KOPT-K1 (cell line): ENCODE results near the gene GALNT17.
"Not testable (repeated sequence)": the region's sequence is repeated elsewhere in the genome, so short reads cannot be mapped to it uniquely, and the experiment has no call there.

ENCODE experiments used
- H3K27ac ChIP-seq: fragments of 200-600 bp; sonication (generic); 2 replicates; pipeline ENCODE4 v1.5.1; 2016; ENCODE audit warnings: antibody characterized with exemption, mild to moderate bottlenecking, low read depth, low read length; ENCODE audit not compliant: poor library complexity, severe bottlenecking
- H3K36me3 ChIP-seq: fragments of 200-600 bp; sonication (generic); 2 replicates; pipeline ENCODE4 v1.5.1; 2017; ENCODE audit warnings: antibody characterized with exemption, mild to moderate bottlenecking, low read length, moderate library complexity; ENCODE audit not compliant: insufficient read depth
- H3K9me3 ChIP-seq: fragments of 200-600 bp; sonication (generic); 2 replicates; pipeline ENCODE4 v1.5.1; 2017; ENCODE audit warnings: antibody characterized with exemption, low read length, mild to moderate bottlenecking; ENCODE audit not compliant: insufficient read depth, poor library complexity, severe bottlenecking

GALNT17 gene

GRCh38 chr7:71591876-71592275, 459.9 kb downstream of the GALNT17 start:
- peaks cover 5% of the 10 kb centered on the region for H3K9me3 ChIP-seq
- H3K36me3 ChIP-seq: no peaks in the 10 kb centered on the region
- H3K27ac ChIP-seq: no peak overlapping the region

GRCh38 chr7:71592388-71592787, 460.4 kb downstream of the GALNT17 start:
- not testable (repeated sequence) for H3K27ac ChIP-seq, H3K9me3 ChIP-seq, H3K36me3 ChIP-seq

- H3K36me3 ChIP-seq: no peaks in the 10 kb centered on the region
- H3K9me3 ChIP-seq: no peaks in the 10 kb centered on the region
- H3K27ac ChIP-seq: no peak overlapping the region
Measured at GRCh38 chr7:71594736-71595135, 462.8 kb downstream of the GALNT17 start.

GRCh38 chr7:71595176-71595575, 463.2 kb downstream of the GALNT17 start:
- H3K36me3 ChIP-seq: no peaks in the 10 kb centered on the region
- H3K27ac ChIP-seq: no peak overlapping the region
- H3K9me3 ChIP-seq: no peaks in the 10 kb centered on the region

- H3K27ac ChIP-seq: no peak overlapping the region
- H3K9me3 ChIP-seq: no peaks in the 10 kb centered on the region
- H3K36me3 ChIP-seq: no peaks in the 10 kb centered on the region
Measured at GRCh38 chr7:71598553-71598952, 466.6 kb downstream of the GALNT17 start.

GRCh38 chr7:71601851-71602250, 469.9 kb downstream of the GALNT17 start:
- Histone ChIP-seq H3K27ac (no peak overlapping the region), H3K36me3 (no peaks in the 10 kb centered on the region), H3K9me3 (no peaks in the 10 kb centered on the region)

GRCh38 chr7:71604818-71605414, 473.0 kb downstream of the GALNT17 start:
- no peaks in the 10 kb centered on the region for H3K36me3 ChIP-seq
- H3K9me3 ChIP-seq: no peaks in the 10 kb centered on the region
- no peak overlapping the region for H3K27ac ChIP-seq

GRCh38 chr7:71611986-71612385, 480.0 kb downstream of the GALNT17 start:
- Histone ChIP-seq H3K36me3 (no peaks in the 10 kb centered on the region), H3K9me3 (no peaks in the 10 kb centered on the region), H3K27ac (no peak overlapping the region)

- H3K9me3 ChIP-seq: no peaks in the 10 kb centered on the region
Measured at GRCh38 chr7:71612911-71613310, 481.0 kb downstream of the GALNT17 start.

GRCh38 chr7:71613313-71613712, 481.4 kb downstream of the GALNT17 start:
- Histone ChIP-seq H3K36me3 (no peaks in the 10 kb centered on the region), H3K9me3 (no peaks in the 10 kb centered on the region), H3K27ac (no peak overlapping the region)

More at GRCh38 chr7:71612911-71613310, 481.0 kb downstream of the GALNT17 start:
- Histone ChIP-seq H3K36me3 (no peaks in the 10 kb centered on the region), H3K27ac (no peak overlapping the region)

GRCh38 chr7:71615017-71615416, 483.1 kb downstream of the GALNT17 start:
- Histone ChIP-seq H3K27ac (no peak overlapping the region), H3K9me3 (no peaks in the 10 kb centered on the region), H3K36me3 (no peaks in the 10 kb centered on the region)

- Histone ChIP-seq H3K36me3 (no peaks in the 10 kb centered on the region), H3K9me3 (no peaks in the 10 kb centered on the region), H3K27ac (no peak overlapping the region)
Measured at GRCh38 chr7:71616217-71616616, 484.3 kb downstream of the GALNT17 start.

GRCh38 chr7:71618278-71618677, 486.3 kb downstream of the GALNT17 start:
- no peaks in the 10 kb centered on the region for H3K9me3 ChIP-seq
- H3K36me3 ChIP-seq: no peaks in the 10 kb centered on the region
- H3K27ac ChIP-seq: no peak overlapping the region

- Histone ChIP-seq H3K36me3 (no peaks in the 10 kb centered on the region), H3K27ac (no peak overlapping the region), H3K9me3 (no peaks in the 10 kb centered on the region)
Measured at GRCh38 chr7:71625545-71625944, 493.6 kb downstream of the GALNT17 start.

- H3K27ac ChIP-seq: no peak overlapping the region
- no peaks in the 10 kb centered on the region for H3K36me3 ChIP-seq
- no peaks in the 10 kb centered on the region for H3K9me3 ChIP-seq
Measured at GRCh38 chr7:71626206-71626605, 494.3 kb downstream of the GALNT17 start.

GRCh38 chr7:71627651-71628050, 495.7 kb downstream of the GALNT17 start:
- no peaks in the 10 kb centered on the region for H3K36me3 ChIP-seq
- H3K9me3 ChIP-seq: peaks cover 5% of the 10 kb centered on the region
- no peak overlapping the region for H3K27ac ChIP-seq
